ENCODE measurements around the gene CDK16. TPM values are rescaled to one million over a fixed set of nuclear protein-coding genes. Genes with fewer than 3 reads are reported as not detected.

The CDK16 gene
- total and polyA plus RNA-seq, 9 of the 15 experiments (the other 6 are each of a cell fraction or from before 2014, with no cell fraction given): 3.9 to 104 (median 57.5) TPM

- intact Hi-C loops (cut with micrococcal nuclease): no loop called here
Measured at GRCh38 chrX:47224266-47224895, 5.9 kb downstream of the CDK16 start.

More at GRCh38 chrX:47224266-47224895, 5.9 kb downstream of the CDK16 start:
- no peak for DNase-seq (ENCODE audit: extremely low read depth in 1 of 4, low spot score in 3 of 4)
- H3K4me3 ChIP-seq: no peak overlapping the region
- no TSS peak for BruUV-seq (replicated peaks)
- H4K20me1 ChIP-seq (replicated peaks; ENCODE audit: control insufficient read depth, insufficient read depth, low read length): peaks cover 27% of the 10 kb centered on the region
- ChIA-PET CTCF (ENCODE audit: low intra/inter-chr PET ratio) (no interaction called here), POLR2A (interaction anchor here (2.1 kb wide), 1 partner anchor 8 kb away, joined by 10 read pairs; the partner anchor contains the start of gene USP11)
- no peak for TF ChIP-seq TFE3 (CRISPR knock-in tag; IDR thresholded peaks at IDR 0.05)
- TF ChIP-seq LARP7 (IDR thresholded peaks at IDR 0.05): no peak
- no peak for TF ChIP-seq SMARCC2 (IDR thresholded peaks at IDR 0.05; ENCODE audit: low read depth)
- TF ChIP-seq CREBBP (IDR thresholded peaks at IDR 0.05; ENCODE audit: low read depth, low read length): no peak
- no peak for TF ChIP-seq PCBP1 (IDR thresholded peaks at IDR 0.05; ENCODE audit: low read depth, low read length, poor library complexity, severe bottlenecking)
- TF ChIP-seq MEF2A (IDR thresholded peaks at IDR 0.05; ENCODE audit: control insufficient read depth, low read depth, low read length): no peak
- FAIRE-seq: no peak
- no peak overlapping the region for H3K27ac ChIP-seq (ENCODE audit: extremely low read depth, low read depth, low read length)
- no peak for ATAC-seq
- H3K9me1 ChIP-seq (ENCODE audit: control insufficient read depth, insufficient read depth, low read length): peaks cover 5% of the 10 kb centered on the region
- H3K27me3 ChIP-seq (ENCODE audit: control insufficient read depth in 2 of 2, insufficient read depth in 2 of 2, low read length in 2 of 2): no peaks in the 10 kb centered on the region
- H2AFZ ChIP-seq (ENCODE audit: low read depth, low read length): no peak overlapping the region
- no peak overlapping the region for H3K4me2 ChIP-seq (ENCODE audit: insufficient read depth, low read length)
- H3K9ac ChIP-seq (ENCODE audit: insufficient read depth in 1 of 2, low read depth in 2 of 2, low read length in 2 of 2): no peak overlapping the region
- H3K79me2 ChIP-seq (ENCODE audit: control insufficient read depth, insufficient read depth, low read length): peaks cover 34% of the 10 kb centered on the region
- H3K36me3 ChIP-seq (ENCODE audit: control insufficient read depth, insufficient read depth, low read length): peaks cover 85% of the 10 kb centered on the region; the same call in 2 of the 3 replicates
- WGBS (ENCODE audit: insufficient coverage, low coverage, missing lambda C conversion rate): 84% methylated on average over 7 of the region's 17 CpGs
- H3K9me3 ChIP-seq (replicated peaks; ENCODE audit: control insufficient read depth, insufficient read depth, low read depth, low read length): no peaks in the 10 kb centered on the region
- peaks cover 12 to 18% of the 10 kb centered on the region in 2 experiments; a peak in 4 of 5 replicates for H3K4me1 ChIP-seq (replicated peaks in 1 of 2; ENCODE audit: control insufficient read depth in 2 of 2, insufficient read depth in 2 of 2, low read length in 2 of 2)
- in situ Hi-C loops (cut with MboI): no loop called here
